AG04449 (cell line): Measurements from ENCODE around the gene ALG14.

ENCODE experiments used
- CTCF ChIA-PET: fragments of 350-600 bp; formaldehyde crosslinking; extraction: SDS; loops from one replicate; lab custom pipeline; 2021; ENCODE audit warnings: antibody characterized with exemption; lab: Yijun Ruan, JAX
- POLR2A ChIA-PET: fragments of 400-600, 350-600 bp; formaldehyde crosslinking; extraction: SDS; loops from one replicate; lab custom pipeline; 2020; ENCODE audit warnings: antibody characterized with exemption, inconsistent platforms; lab: Yijun Ruan, JAX
- DNase-seq: peaks from one replicate; pipeline ENCODE4 v3.0.0-alpha.2; 2010; ENCODE audit warnings: low read depth, low spot score
- H3K4me3 ChIP-seq: 2 replicates; pipeline ENCODE4 v1.5.1; 2011; ENCODE audit warnings: low read depth, mild to moderate bottlenecking, control low read depth, low read length
- CTCF ChIP-seq: IDR thresholded peaks from one replicate; pipeline ENCODE4 v1.5.1; 2011; ENCODE audit warnings: mild to moderate bottlenecking, moderate library complexity, low read length, control low read depth, inconsistent platforms; ENCODE audit not compliant: insufficient read depth; ENCODE audit errors: missing control alignments

The ALG14 gene

GRCh38 chr1:94971491-94971924 lies 101.2 kb downstream of the ALG14 start:
- ChIA-PET POLR2A (interaction anchor here (0.6 to 1.3 kb wide), 4 partner anchors 9 to 117 kb away, joined by 3 read pairs; partner anchors contain the start of gene CNN3), CTCF (interaction anchor here (0.6 to 1.1 kb wide), 4 partner anchors 14 to 110 kb away, joined by 3 to 4 read pairs (median 3); no protein-coding TSS in a partner anchor)
- H3K4me3 ChIP-seq = no peak overlapping the region
- no peak for DNase-seq
- TF ChIP-seq CTCF = no peak

- no peak for TF ChIP-seq CTCF
- H3K4me3 ChIP-seq = no peak overlapping the region
- ChIA-PET POLR2A (interaction anchor here (0.9 to 1.3 kb wide), 2 partner anchors 10 to 44 kb away, joined by 3 read pairs; partner anchors contain the start of gene CNN3), CTCF (interaction anchor here (0.7 kb wide), 1 partner anchor 11 kb away, joined by 3 read pairs; no protein-coding TSS in a partner anchor)
- DNase-seq = no peak
Measured at GRCh38 chr1:94970783-94971182, 102.0 kb downstream of the ALG14 start.

GRCh38 chr1:94969137-94969536 lies 103.6 kb downstream of the ALG14 start:
- TF ChIP-seq CTCF = no peak
- CTCF ChIA-PET = interaction anchor here (1.5 kb wide), 1 partner anchor 9 kb away, joined by 4 read pairs; no protein-coding TSS in a partner anchor
- DNase-seq = no peak
- POLR2A ChIA-PET = no interaction called here
- H3K4me3 ChIP-seq = no peak overlapping the region

GRCh38 chr1:94966033-94966432 lies 106.7 kb downstream of the ALG14 start:
- ChIA-PET POLR2A (no interaction called here), CTCF (interaction anchor here (1.8 kb wide), 1 partner anchor 112 kb away, joined by 5 read pairs; no protein-coding TSS in a partner anchor)
- no peak for TF ChIP-seq CTCF
- no peak for DNase-seq
- H3K4me3 ChIP-seq = no peak overlapping the region

- POLR2A ChIA-PET = no interaction called here
- TF ChIP-seq CTCF = no peak
- CTCF ChIA-PET = interaction anchor here (1.0 to 3.3 kb wide), 4 partner anchors 37 to 108 kb away, joined by 3 to 10 read pairs (median 3); partner anchors contain the start of gene CNN3
- no peak for DNase-seq
- H3K4me3 ChIP-seq = no peak overlapping the region
Measured at GRCh38 chr1:94963864-94964263, 108.9 kb downstream of the ALG14 start.

- DNase-seq = no peak
- no peak for TF ChIP-seq CTCF
- CTCF ChIA-PET = interaction anchor here (1.5 to 3.3 kb wide), 3 partner anchors 59 to 107 kb away, joined by 3 to 10 read pairs (median 3); no protein-coding TSS in a partner anchor
- H3K4me3 ChIP-seq = peak overlapping the region; percentile 23
- POLR2A ChIA-PET = no interaction called here
Measured at GRCh38 chr1:94962409-94963265, 110.1 kb downstream of the ALG14 start.
